Activated gamma-delta T cell treated with anti-CD3 and anti-CD28 coated beads, Interleukin-2, amount 50 U/mL, for 16 hours (primary cell): ENCODE results near the gene ADH7.
A peak's percentile ranks its signal among the peaks of the same experiment; 100 is the strongest.

Source experiments
- DNase-seq: peaks from one replicate; pipeline ENCODE4 v3.0.0-alpha.2; 2020; ENCODE audit warnings: low read depth

ADH7 gene

GRCh38 chr4:99435154-99435553 lies at the start of gene ADH7:
TSS of gene ADH7 (minus strand) at chr4:99435342. CDS start at chr4:99435233, 109 bp downstream.
- DNase-seq = no peak

GRCh38 chr4:99483636-99484035 lies 48.5 kb upstream of the ADH7 start:
- DNase-seq = no peak

- DNase-seq = no peak
Observed at GRCh38 chr4:99473131-99473530, 38.0 kb upstream of the ADH7 start.

DNA sequence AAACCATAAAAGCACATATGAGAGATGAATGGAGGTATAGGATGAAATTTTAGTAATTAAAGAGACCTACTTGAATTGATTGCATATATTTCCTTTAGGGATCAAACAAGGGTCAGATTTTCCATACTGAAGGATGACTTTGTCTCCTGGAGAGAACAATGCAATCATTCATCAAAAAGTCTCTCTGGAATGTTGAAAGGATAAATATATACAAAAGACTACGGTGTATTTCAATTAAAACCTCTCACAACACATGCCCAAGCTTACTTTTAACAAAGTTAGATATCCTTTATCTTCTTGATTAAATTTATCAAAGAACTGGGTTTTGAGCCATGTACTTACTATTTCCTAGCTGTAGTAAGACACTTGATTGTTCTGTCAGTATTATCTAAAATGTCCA lies 36.8 kb upstream of the ADH7 start:
- no peak for DNase-seq

- no peak for DNase-seq
Observed at GRCh38 chr4:99471349-99471748, 36.2 kb upstream of the ADH7 start.

- DNase-seq = no peak
Observed at GRCh38 chr4:99468889-99469288, 33.7 kb upstream of the ADH7 start.

GRCh38 chr4:99467887-99468286 lies 32.7 kb upstream of the ADH7 start:
- DNase-seq = no peak

- no peak for DNase-seq
Observed at GRCh38 chr4:99463566-99463965, 28.4 kb upstream of the ADH7 start.

- DNase-seq = peak; percentile 9
Observed at GRCh38 chr4:99462875-99463464, 27.8 kb upstream of the ADH7 start.

GRCh38 chr4:99461623-99462401 lies 26.7 kb upstream of the ADH7 start:
- no peak for DNase-seq

- no peak for DNase-seq
Observed at GRCh38 chr4:99459546-99460042, 24.5 kb upstream of the ADH7 start.

GRCh38 chr4:99458911-99459447 lies 23.8 kb upstream of the ADH7 start:
- no peak for DNase-seq

- no peak for DNase-seq
Observed at GRCh38 chr4:99457676-99458075, 22.5 kb upstream of the ADH7 start.

DNA sequence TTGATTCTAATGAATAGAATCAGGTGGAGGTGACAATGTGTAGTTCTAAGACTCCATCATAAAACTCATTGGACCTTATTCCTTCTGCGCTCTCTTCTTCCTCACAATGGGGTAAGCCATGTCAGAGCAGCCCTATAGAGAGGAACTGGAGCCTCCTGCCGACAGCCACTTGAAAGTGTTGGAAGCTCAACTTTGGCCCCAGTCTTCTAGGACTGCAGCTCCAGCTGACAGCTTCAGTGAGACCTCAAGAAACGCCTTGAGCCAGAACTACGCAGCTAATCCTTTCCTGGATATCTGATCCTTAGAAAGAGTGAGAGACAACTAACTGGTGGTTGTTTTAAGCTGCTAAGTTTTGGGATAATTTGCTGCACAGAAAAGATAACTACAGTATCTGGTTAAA lies 22.1 kb upstream of the ADH7 start:
- DNase-seq = no peak

GRCh38 chr4:99447513-99447912 lies 12.4 kb upstream of the ADH7 start:
- DNase-seq = no peak

DNA sequence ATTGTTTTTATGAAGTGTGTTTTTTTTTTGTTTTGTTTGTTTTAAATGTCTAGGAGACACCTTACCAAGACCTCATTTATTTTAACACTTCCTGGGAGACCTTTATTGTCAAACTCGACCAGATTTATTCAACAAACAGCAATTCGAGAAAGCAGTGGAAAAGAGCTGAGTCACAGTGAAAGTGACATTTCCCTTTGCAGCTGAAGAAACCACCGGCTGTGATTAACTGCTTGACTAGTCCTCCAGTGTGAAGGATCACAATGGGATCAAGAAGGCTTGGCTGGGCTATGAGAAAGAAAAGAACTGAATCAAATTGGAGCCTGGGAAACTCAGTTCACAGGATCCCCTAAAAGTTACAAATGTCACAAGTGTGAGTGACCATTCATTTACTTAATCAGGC lies 11.9 kb upstream of the ADH7 start:
- DNase-seq = no peak

DNA sequence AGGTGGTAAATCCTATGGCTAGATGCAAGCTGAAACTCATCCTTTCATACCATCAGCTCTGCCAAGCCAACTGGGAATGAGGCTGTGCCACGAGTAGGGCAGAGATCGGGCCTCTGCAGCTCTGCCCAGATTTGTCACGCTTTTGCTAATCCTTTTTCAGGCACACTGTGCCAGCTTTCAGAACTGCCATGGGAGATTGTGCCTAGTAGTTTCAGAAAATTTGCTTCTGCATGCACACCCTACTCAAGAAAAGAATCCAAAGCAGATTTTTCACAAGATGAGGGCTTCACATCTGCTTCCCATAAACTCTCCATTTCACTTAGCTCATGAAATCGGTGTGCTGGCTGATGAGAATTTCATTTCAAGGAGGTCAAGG lies 3.3 kb upstream of the ADH7 start:
- no peak for DNase-seq

GRCh38 chr4:99437723-99438404 lies 2.7 kb upstream of the ADH7 start:
- DNase-seq = no peak

- DNase-seq = no peak
Observed at GRCh38 chr4:99436976-99437722, 2.0 kb upstream of the ADH7 start.

- DNase-seq = no peak
Observed at GRCh38 chr4:99436462-99436861, 1.3 kb upstream of the ADH7 start.

- no peak for DNase-seq
Observed at GRCh38 chr4:99430106-99430505, 5.0 kb downstream of the ADH7 start.

- no peak for DNase-seq
Observed at GRCh38 chr4:99417125-99417524, 18.0 kb downstream of the ADH7 start.
